Astrocyte (in vitro differentiated cells and primary cell): Measurements from ENCODE around the gene BIK.

Experiments used
- EZH2 ChIP-seq: IDR thresholded peaks from 2 replicates; pipeline ENCODE4 v1.6.1; 2012; ENCODE audit warnings: mild to moderate bottlenecking, low read length, inconsistent platforms; ENCODE audit not compliant: insufficient read depth
- TF ChIP-seq, protein P1 (sequence below): IDR thresholded peaks from 2 replicates; pipeline ENCODE4 v1.5.1; 2011; ENCODE audit warnings: low read depth, mild to moderate bottlenecking, inconsistent platforms, low read length, moderate library complexity; ENCODE audit not compliant: insufficient read depth

DNA sequence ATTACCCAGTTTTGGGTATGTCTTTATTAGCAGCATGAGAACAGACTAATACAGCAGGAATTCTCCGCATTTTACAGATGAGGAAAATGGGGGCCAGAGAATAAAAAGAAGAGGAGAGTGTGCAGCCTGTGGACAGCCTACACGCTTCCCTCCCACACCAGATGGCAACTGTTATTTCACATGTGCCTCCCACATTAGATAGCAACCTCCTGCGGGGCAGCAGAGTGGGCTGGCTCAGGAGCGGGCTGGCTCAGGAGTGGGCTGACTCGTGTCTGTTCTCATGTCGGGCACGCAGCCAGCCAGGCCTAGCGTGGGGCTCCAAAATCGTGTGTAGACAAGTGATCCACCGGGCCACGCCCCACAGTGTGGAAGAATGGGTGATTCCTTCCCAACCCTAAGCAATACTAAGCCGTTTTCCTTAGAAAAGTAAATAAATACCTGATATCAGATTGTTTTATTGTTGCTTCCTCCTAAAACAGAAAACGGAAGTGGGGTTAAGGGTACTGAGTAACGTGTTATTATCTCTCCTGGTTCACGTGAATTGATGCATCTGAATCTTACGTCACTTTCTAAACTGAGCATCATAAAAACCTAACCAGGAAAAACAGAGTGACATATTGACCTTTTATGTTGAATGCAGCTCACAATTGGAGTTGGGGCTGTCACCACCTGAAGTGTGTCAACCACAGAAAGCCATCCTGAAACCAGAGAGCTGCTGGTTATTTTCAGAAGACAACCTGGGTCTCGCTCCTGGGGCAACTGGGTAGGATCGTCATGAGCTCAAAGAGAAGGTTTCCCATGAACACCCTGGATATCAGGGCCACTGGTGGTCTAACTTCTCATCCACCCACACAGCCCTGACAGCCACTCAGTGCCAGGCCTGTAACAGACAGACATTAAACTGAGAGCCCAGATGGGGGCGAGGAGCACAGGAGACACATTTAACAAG lies 24.6 kb upstream of the BIK start:
- TF ChIP-seq, protein P1, sequence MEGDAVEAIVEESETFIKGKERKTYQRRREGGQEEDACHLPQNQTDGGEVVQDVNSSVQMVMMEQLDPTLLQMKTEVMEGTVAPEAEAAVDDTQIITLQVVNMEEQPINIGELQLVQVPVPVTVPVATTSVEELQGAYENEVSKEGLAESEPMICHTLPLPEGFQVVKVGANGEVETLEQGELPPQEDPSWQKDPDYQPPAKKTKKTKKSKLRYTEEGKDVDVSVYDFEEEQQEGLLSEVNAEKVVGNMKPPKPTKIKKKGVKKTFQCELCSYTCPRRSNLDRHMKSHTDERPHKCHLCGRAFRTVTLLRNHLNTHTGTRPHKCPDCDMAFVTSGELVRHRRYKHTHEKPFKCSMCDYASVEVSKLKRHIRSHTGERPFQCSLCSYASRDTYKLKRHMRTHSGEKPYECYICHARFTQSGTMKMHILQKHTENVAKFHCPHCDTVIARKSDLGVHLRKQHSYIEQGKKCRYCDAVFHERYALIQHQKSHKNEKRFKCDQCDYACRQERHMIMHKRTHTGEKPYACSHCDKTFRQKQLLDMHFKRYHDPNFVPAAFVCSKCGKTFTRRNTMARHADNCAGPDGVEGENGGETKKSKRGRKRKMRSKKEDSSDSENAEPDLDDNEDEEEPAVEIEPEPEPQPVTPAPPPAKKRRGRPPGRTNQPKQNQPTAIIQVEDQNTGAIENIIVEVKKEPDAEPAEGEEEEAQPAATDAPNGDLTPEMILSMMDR, result no peak
- TF ChIP-seq EZH2, result no peak
